Measurements from ENCODE around the gene CD2AP.

GRCh38 chr6:47672816-47673215 is 195.2 kb downstream of the CD2AP start:
- TF ChIP-seq EP300 (IDR thresholded peaks at IDR 0.05), result no peak
- no peak for TF ChIP-seq CTCF (IDR thresholded peaks at IDR 0.05)

Data from sigmoid colon (tissue), 4 donors.